RWPE2 (cell line): ENCODE data around the gene NKX2-1.
A peak's percentile ranks its signal among the peaks of the same experiment; 100 is the strongest.

Experiments used
- ATAC-seq: fragments of 200-7000 bp; cut with Tn5 transposase; 3 replicates; pipeline ENCODE4 v1.9.1; 2021; ENCODE audit warnings: low read depth
- DNase-seq: peaks from one replicate; pipeline ENCODE4 v3.0.0-alpha.2; 2020; ENCODE audit warnings: low spot score
- H3K27ac ChIP-seq: fragments of 450-650 bp; 2 replicates; pipeline ENCODE4 v1.5.1; 2017; ENCODE audit warnings: mild to moderate bottlenecking; ENCODE audit not compliant: poor library complexity, severe bottlenecking
- H3K27me3 ChIP-seq: fragments of 250-450 bp; sonication (Bioruptor Pico); 2 replicates; pipeline ENCODE4 v1.5.1; 2021; ENCODE audit warnings: mild to moderate bottlenecking, moderate library complexity; ENCODE audit not compliant: insufficient read depth, poor library complexity, severe bottlenecking
- H3K36me3 ChIP-seq: fragments of 250-450 bp; sonication (Bioruptor Pico); 2 replicates; pipeline ENCODE4 v1.5.1; 2020; ENCODE audit warnings: low read depth, mild to moderate bottlenecking, moderate library complexity
- H3K4me1 ChIP-seq: fragments of 250-450 bp; sonication (Bioruptor Pico); 2 replicates; pipeline ENCODE4 v1.5.1; 2021; ENCODE audit warnings: mild to moderate bottlenecking, moderate library complexity; ENCODE audit not compliant: insufficient read depth, poor library complexity, severe bottlenecking
- H3K4me3 ChIP-seq: fragments of 250-450 bp; sonication (Bioruptor Pico); 2 replicates; pipeline ENCODE4 v1.5.1; 2021; ENCODE audit warnings: mild to moderate bottlenecking, moderate library complexity; ENCODE audit not compliant: severe bottlenecking
- H3K9me3 ChIP-seq: fragments of 250-450 bp; sonication (Bioruptor Pico); 2 replicates; pipeline ENCODE4 v1.5.1; 2021; ENCODE audit warnings: mild to moderate bottlenecking, moderate library complexity; ENCODE audit not compliant: severe bottlenecking
- TF ChIP-seq, protein P1 (sequence below): fragments of 450-650 bp; IDR thresholded peaks from one replicate; pipeline ENCODE4 v1.5.1; 2017; ENCODE audit warnings: mild to moderate bottlenecking, moderate library complexity; ENCODE audit not compliant: poor library complexity, severe bottlenecking

Gene NKX2-1

DNA sequence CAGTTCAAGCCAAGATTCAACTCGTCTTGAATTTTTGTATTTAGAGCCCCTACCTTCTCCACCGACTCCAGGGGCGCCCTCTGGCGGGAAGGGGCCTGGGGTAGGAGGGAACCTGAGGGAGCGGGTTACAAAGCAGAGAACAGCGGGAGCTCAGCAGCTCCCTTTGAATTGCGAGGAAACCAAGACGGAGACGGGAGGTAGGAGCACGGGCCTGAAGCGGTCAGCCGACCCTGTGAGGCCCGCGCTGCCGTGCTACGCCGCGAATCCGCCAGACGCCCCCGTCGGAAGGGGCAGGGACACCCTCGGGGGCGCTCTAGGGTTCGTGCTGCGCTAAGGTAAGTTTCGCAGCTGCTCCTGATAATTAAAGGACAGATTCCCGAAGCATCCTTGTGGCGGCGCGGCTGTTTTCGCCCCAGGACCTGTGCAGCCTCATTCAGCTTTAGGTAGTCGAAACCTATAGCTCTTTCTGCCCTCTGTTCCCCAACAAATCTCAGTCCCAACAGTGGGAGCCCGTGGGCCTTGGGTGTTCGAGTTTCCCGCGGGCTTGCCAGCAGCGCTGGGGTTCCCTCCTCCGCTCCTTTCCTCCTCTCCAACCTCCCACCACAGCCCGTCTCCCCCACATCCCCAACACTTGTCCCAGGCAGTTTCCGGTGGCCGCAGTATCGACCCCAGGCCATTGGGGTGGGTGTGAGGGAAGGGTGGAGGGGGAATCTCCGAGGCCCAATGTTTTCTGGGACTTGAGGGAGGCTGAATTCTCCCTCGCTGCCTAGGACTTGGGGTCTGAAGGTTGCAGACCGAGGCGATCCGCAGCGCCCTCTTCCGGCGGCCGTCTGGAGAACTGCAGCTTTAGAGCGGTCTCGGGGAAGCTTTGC, 5.1 kb upstream of the NKX2-1 start:
- DNase-seq (no peak), ATAC-seq (no peak)
- Histone ChIP-seq H3K36me3 (no peaks in the 10 kb centered on the region), H3K4me1 (peaks cover 2% of the 10 kb centered on the region), H3K9me3 (no peaks in the 10 kb centered on the region), H3K27me3 (peaks cover 100% of the 10 kb centered on the region), H3K4me3 (no peak overlapping the region), H3K27ac (no peak overlapping the region)
- TF ChIP-seq, protein P1, sequence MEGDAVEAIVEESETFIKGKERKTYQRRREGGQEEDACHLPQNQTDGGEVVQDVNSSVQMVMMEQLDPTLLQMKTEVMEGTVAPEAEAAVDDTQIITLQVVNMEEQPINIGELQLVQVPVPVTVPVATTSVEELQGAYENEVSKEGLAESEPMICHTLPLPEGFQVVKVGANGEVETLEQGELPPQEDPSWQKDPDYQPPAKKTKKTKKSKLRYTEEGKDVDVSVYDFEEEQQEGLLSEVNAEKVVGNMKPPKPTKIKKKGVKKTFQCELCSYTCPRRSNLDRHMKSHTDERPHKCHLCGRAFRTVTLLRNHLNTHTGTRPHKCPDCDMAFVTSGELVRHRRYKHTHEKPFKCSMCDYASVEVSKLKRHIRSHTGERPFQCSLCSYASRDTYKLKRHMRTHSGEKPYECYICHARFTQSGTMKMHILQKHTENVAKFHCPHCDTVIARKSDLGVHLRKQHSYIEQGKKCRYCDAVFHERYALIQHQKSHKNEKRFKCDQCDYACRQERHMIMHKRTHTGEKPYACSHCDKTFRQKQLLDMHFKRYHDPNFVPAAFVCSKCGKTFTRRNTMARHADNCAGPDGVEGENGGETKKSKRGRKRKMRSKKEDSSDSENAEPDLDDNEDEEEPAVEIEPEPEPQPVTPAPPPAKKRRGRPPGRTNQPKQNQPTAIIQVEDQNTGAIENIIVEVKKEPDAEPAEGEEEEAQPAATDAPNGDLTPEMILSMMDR: peak; percentile 42

- Histone ChIP-seq H3K9me3 (no peaks in the 10 kb centered on the region), H3K27me3 (peaks cover 100% of the 10 kb centered on the region)
These were observed 4.3 kb upstream of the NKX2-1 start for GRCh38 chr14:36524220-36524837.

GRCh38 chr14:36522972-36523715, 3.1 kb upstream of the NKX2-1 start:
- Histone ChIP-seq H3K27me3 (peaks cover 100% of the 10 kb centered on the region), H3K4me3 (no peak overlapping the region), H3K4me1 (peaks cover 2% of the 10 kb centered on the region), H3K9me3 (no peaks in the 10 kb centered on the region), H3K36me3 (no peaks in the 10 kb centered on the region), H3K27ac (no peak overlapping the region)
- TF ChIP-seq, protein P1: no peak
- ATAC-seq (no peak), DNase-seq (no peak)

More at GRCh38 chr14:36524220-36524837, 4.3 kb upstream of the NKX2-1 start:
- Histone ChIP-seq H3K36me3 (no peaks in the 10 kb centered on the region), H3K27ac (no peak overlapping the region), H3K4me1 (peaks cover 2% of the 10 kb centered on the region), H3K4me3 (no peak overlapping the region)
- ATAC-seq (no peak), DNase-seq (no peak)
- TF ChIP-seq, protein P1: no peak

DNA sequence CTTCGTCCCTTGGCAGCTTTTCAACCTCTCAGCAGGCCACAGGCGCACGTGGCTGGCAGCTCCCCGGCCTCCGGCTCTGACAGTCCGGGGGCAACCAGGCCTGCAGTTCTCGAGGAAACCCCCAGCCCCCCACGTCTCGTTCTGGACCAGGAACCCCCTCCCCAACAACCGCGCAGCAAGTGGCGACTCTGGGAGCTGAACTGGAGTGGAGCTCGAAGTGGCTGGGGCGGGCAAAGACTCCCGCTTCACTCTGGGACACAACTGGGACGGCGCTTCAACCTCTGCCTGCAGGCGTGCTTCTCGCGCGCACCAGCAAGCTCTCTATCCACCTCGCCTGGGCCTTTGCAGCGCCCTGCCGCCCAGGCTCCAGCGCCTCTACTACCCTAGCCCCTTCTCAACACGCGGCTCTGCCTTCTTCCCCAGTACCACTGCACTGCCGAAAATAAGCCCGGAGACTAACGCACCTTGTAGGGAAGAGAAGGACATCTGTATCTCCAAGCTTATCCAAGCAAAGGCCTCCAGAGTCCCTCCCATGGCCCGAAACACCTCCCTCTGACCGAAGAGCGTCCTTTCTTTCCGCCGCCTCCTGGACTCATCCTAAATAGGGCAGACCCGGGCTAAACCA, 2.4 kb upstream of the NKX2-1 start:
- TF ChIP-seq, protein P1: no peak
- ATAC-seq: no peak
- Histone ChIP-seq H3K4me1 (peaks cover 2% of the 10 kb centered on the region), H3K4me3 (no peak overlapping the region), H3K27me3 (peaks cover 100% of the 10 kb centered on the region), H3K36me3 (no peaks in the 10 kb centered on the region), H3K27ac (no peak overlapping the region), H3K9me3 (no peaks in the 10 kb centered on the region)
- no peak for DNase-seq
